HEK293 (cell line): ENCODE measurements around the gene FOXO1.

Experiments
- CTCF ChIP-seq: fragments of 450-650 bp; formaldehyde crosslinking; IDR thresholded peaks from 2 replicates; pipeline ENCODE4 v1.5.1; 2016; ENCODE audit warnings: missing biosample characterization, missing genetic modification characterization
- HOXA7 ChIP-seq: sonication (generic); formaldehyde crosslinking; IDR thresholded peaks from 2 replicates; pipeline ENCODE4 v1.8.1; 2022; ENCODE audit warnings: missing genetic modification reagents, borderline replicate concordance
- SP3 ChIP-seq: fragments of 450-650 bp; formaldehyde crosslinking; IDR thresholded peaks from 2 replicates; pipeline ENCODE4 v1.5.1; 2016; ENCODE audit warnings: missing biosample characterization, missing genetic modification characterization
- TCF7L2 ChIP-seq: IDR thresholded peaks from 2 replicates; pipeline ENCODE4 v1.6.1; 2011; ENCODE audit warnings: low read depth, mild to moderate bottlenecking, inconsistent platforms, low read length, moderate library complexity, borderline replicate concordance
- ZBTB17 ChIP-seq: fragments of 450-650 bp; formaldehyde crosslinking; IDR thresholded peaks from 2 replicates; pipeline ENCODE4 v1.5.1; 2016; ENCODE audit warnings: missing biosample characterization, missing genetic modification characterization
- ZBTB6 ChIP-seq: fragments of 450-650 bp; formaldehyde crosslinking; IDR thresholded peaks from 2 replicates; pipeline ENCODE4 v1.5.1; 2017; ENCODE audit warnings: missing biosample characterization, missing genetic modification characterization
- ZNF138 ChIP-seq: fragments of 450-650 bp; formaldehyde crosslinking; IDR thresholded peaks from 2 replicates; pipeline ENCODE4 v1.5.1; 2016; ENCODE audit warnings: missing biosample characterization, missing genetic modification characterization, borderline replicate concordance
- ZNF19 ChIP-seq: fragments of 450-650 bp; formaldehyde crosslinking; IDR thresholded peaks from 2 replicates; pipeline ENCODE4; 2016; ENCODE audit warnings: missing biosample characterization, missing genetic modification characterization, low read depth
- ZNF561 ChIP-seq: fragments of 450-650 bp; IDR thresholded peaks from 2 replicates; pipeline ENCODE4 v1.5.1; 2018; ENCODE audit warnings: missing biosample characterization, missing genetic modification characterization, borderline replicate concordance
- ZNF600 ChIP-seq: fragments of 450-650 bp; formaldehyde crosslinking; IDR thresholded peaks from 2 replicates; pipeline ENCODE4 v1.5.1; 2016; ENCODE audit warnings: missing biosample characterization, missing genetic modification characterization
- ZNF660 ChIP-seq: fragments of 450-650 bp; IDR thresholded peaks from 2 replicates; pipeline ENCODE4 v1.5.1; 2018; ENCODE audit warnings: missing biosample characterization, mild to moderate bottlenecking, missing genetic modification characterization
- ZNF76 ChIP-seq: fragments of 450-650 bp; formaldehyde crosslinking; IDR thresholded peaks from 2 replicates; pipeline ENCODE4; 2016; ENCODE audit warnings: low read depth, missing biosample characterization, missing genetic modification characterization, borderline replicate concordance
- TF ChIP-seq, protein P1 (sequence below): fragments of 450-650 bp; formaldehyde crosslinking; IDR thresholded peaks from 2 replicates; pipeline ENCODE4; 2016; ENCODE audit warnings: missing biosample characterization, missing genetic modification characterization

DNA sequence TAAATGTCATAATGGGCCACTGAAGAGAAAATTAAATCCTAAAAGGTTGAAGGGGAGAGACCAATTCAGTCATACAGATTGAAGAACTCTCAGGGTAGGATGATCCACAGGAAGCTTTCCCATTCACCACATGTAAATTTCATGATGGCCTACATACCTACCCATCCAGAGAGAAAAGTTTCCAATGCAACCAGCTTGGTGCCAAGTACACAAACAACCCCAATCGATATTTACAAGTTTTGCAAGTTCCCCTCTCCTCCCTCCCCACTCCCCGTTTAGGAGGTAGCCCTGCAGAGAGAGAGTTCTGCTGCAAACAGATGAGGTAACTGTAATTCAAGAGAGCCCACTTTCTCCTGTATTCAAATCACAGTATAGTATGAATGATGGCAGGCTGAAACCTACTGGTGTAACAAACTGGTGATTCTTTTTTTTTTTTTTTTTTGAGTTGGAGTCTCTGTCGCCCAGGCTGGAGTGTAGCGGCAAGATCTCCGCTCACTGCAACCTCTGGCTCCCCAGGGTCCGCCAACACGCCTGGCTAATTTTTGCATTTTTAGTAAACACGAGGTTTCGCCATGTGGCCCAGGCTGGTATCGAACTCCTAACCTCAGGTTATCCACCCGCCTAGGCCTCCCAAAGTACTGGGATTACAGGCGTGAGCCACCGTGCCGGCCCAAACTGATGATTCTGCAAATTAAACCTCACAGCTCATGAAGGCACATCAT lies 14.4 kb downstream of the FOXO1 start:
- TF ChIP-seq CTCF (tag by site-specific recombination) = no peak
- no peak for TF ChIP-seq ZNF600 (tag by site-specific recombination)
- TF ChIP-seq SP3 = no peak
- TF ChIP-seq ZNF561 = no peak
- no peak for TF ChIP-seq ZNF138 (tag by site-specific recombination)
- no peak for TF ChIP-seq ZBTB17 (tag by site-specific recombination)
- no peak for TF ChIP-seq ZBTB6
- TF ChIP-seq, protein P1, sequence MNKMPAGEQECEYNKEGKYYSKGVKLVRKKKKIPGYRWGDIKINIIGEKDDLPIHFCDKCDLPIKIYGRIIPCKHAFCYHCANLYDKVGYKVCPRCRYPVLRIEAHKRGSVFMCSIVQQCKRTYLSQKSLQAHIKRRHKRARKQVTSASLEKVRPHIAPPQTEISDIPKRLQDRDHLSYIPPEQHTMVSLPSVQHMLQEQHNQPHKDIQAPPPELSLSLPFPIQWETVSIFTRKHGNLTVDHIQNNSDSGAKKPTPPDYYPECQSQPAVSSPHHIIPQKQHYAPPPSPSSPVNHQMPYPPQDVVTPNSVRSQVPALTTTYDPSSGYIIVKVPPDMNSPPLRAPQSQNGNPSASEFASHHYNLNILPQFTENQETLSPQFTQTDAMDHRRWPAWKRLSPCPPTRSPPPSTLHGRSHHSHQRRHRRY (tag by site-specific recombination) = no peak
- TF ChIP-seq ZNF19 = no peak
- no peak for TF ChIP-seq HOXA7 (CRISPR knock-in tag)
- no peak for TF ChIP-seq ZNF660 (tag by site-specific recombination)
- TF ChIP-seq ZNF76 (tag by site-specific recombination) = no peak
- TF ChIP-seq TCF7L2 = no peak
